Kidney epithelial cell (primary cell): ENCODE data around the gene BAD. TPM values are rescaled to one million over a fixed set of nuclear protein-coding genes. Genes with fewer than 3 reads are reported as not detected.
A peak's percentile ranks its signal among the peaks of the same experiment; 100 is the strongest.
"Not testable (repeated sequence)": the region's sequence is repeated elsewhere in the genome, so short reads cannot be mapped to it uniquely, and the experiment has no call there.

ENCODE experiments used
- DNase-seq: peaks from one replicate; pipeline ENCODE4 v3.0.0-alpha.2; 2010; ENCODE audit warnings: low read depth
- H3K27me3 ChIP-seq: 2 replicates; pipeline ENCODE4 v1.6.0; 2011; ENCODE audit warnings: low read length; ENCODE audit not compliant: control insufficient read depth, insufficient read depth
- H3K36me3 ChIP-seq: 2 replicates; pipeline ENCODE4 v1.5.1; 2011; ENCODE audit warnings: low read length; ENCODE audit not compliant: control insufficient read depth, insufficient read depth
- H3K4me3 ChIP-seq: 2 replicates; pipeline ENCODE4 v1.5.1; 2011; ENCODE audit warnings: low read depth, mild to moderate bottlenecking, control low read depth, low read length
- total RNA-seq: library from RNA; depleted of rRNA; stranded (reverse); fragments of >200 nt; gene quantifications from 2 replicates; pipeline ENCODE4 v1.2.3, GENCODE V29; 2015
- TF ChIP-seq, protein P1 (sequence below): IDR thresholded peaks from 2 replicates; pipeline ENCODE4 v1.5.1; 2011; ENCODE audit warnings: mild to moderate bottlenecking, moderate library complexity, low read length, control low read depth, inconsistent platforms; ENCODE audit not compliant: insufficient read depth, poor library complexity, severe bottlenecking

BAD gene
- total RNA-seq, 1 donor from 2014 or later, result 118 TPM

DNA sequence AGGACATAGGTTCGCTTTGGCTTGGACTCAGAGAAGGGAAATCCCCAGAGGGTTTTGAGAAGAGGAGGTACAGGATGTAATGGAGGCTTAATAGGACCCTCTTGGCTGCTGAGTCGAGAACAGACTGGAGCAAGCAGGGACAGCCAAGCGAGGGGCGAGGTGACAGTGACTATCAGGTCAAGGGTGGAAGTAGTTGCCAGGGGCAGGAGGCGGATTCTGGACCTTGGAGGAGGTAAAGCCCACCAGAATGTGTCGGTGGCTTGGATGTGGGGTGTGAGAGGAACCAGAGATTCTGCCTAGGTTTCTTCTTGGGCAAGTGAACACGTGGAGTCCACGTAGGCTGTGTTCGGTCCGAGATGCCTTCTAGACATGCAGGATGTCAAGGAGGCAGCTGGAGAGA is 28.5 kb upstream of the BAD start:
- TF ChIP-seq, protein P1, sequence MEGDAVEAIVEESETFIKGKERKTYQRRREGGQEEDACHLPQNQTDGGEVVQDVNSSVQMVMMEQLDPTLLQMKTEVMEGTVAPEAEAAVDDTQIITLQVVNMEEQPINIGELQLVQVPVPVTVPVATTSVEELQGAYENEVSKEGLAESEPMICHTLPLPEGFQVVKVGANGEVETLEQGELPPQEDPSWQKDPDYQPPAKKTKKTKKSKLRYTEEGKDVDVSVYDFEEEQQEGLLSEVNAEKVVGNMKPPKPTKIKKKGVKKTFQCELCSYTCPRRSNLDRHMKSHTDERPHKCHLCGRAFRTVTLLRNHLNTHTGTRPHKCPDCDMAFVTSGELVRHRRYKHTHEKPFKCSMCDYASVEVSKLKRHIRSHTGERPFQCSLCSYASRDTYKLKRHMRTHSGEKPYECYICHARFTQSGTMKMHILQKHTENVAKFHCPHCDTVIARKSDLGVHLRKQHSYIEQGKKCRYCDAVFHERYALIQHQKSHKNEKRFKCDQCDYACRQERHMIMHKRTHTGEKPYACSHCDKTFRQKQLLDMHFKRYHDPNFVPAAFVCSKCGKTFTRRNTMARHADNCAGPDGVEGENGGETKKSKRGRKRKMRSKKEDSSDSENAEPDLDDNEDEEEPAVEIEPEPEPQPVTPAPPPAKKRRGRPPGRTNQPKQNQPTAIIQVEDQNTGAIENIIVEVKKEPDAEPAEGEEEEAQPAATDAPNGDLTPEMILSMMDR, result no peak
- no peak overlapping the region for H3K4me3 ChIP-seq
- H3K36me3 ChIP-seq, result peaks cover 4% of the 10 kb centered on the region
- no peaks in the 10 kb centered on the region for H3K27me3 ChIP-seq
- DNase-seq, result no peak

- not testable (repeated sequence) for H3K27me3 ChIP-seq, DNase-seq, H3K36me3 ChIP-seq, H3K4me3 ChIP-seq
Observed at GRCh38 chr11:64307795-64308194, 23.3 kb upstream of the BAD start.

DNA sequence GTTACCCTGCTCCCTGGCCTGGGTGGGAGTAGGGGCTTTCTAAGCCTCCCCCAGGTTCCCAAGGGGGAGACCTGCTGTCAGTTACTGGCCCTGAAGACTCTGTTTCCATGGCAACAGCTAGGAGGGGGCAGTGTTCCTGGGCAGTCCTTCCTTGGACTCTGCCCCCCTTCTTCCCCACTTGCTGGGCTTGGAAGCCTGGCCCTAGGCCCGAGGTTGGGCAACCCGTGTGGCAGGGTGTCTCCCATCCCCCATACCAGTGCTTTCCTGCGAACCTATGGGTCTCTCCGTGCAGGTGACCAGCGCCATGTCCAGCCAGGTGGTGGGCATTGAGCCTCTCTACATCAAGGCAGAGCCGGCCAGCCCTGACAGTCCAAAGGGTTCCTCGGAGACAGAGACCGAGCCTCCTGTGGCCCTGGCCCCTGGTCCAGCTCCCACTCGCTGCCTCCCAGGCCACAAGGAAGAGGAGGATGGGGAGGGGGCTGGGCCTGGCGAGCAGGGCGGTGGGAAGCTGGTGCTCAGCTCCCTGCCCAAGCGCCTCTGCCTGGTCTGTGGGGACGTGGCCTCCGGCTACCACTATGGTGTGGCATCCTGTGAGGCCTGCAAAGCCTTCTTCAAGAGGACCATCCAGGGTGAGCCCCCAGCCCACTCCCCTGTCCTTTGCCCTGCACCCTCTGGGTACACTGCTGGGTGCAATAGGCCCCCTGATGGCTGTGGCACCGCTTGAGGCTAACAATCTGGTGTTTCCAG is 22.6 kb upstream of the BAD start:
- Histone ChIP-seq H3K27me3 (no peaks in the 10 kb centered on the region), H3K36me3 (peaks cover 1% of the 10 kb centered on the region), H3K4me3 (peak overlapping the region; percentile 51)
- no peak for DNase-seq
- TF ChIP-seq, protein P1, result no peak

- Histone ChIP-seq H3K36me3 (peaks cover 1% of the 10 kb centered on the region), H3K27me3 (no peaks in the 10 kb centered on the region), H3K4me3 (peak overlapping the region; percentile 51)
- DNase-seq, result no peak
- TF ChIP-seq, protein P1, result no peak
Observed at GRCh38 chr11:64306563-64306875, 22.1 kb upstream of the BAD start.

DNA sequence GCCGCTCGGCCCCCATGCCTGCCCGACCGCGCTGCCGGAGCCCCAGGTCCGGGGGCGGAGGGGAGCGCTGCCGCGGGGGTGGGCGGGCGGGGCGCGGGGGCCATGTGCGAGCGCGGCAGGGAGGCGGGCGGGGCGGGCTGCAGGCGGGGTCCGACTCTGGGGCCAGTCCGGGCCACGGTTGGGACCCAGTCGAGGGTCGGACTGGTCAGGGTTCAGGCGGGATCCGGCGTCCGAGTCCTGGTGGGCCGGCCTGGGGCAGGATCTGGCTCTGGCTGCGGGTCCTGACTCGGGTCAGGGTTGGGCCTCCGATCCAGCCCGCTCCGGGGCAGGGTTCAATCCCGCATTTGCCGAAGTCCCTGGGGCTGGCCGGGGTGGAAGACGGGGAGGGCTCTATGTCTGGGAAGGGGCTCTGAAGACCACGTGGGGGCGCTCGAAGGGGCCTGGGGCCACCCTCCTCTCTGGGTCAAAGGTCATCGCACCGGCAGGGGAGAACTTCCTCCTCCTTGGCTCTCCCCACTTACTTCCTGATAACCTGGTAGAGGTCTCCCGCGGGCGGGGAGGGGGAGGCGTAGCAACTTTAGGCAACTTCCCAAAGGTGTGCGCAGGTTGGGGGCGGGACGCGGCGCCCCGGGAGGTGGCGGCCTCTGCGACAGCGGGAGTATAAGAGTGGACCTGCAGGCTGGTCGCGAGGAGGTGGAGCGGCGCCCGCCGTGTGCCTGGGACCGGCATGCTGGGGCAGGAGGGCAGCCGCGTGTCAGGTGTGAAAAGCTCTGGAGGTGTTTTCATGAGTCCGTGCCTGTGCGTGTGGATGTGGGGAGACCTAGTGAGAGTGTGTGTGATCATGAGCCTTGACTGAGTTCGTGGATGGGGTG is 21.5 kb upstream of the BAD start:
- no peak for DNase-seq
- H3K36me3 ChIP-seq, result peaks cover 1% of the 10 kb centered on the region
- TF ChIP-seq, protein P1, result peak; percentile 45

GRCh38 chr11:64305075-64305690 is 20.7 kb upstream of the BAD start, which contains the start of gene ESRRA:
Gene ESRRA (plus strand): TSS chr11:64305524. CDS start chr11:64307180, 1,656 bp downstream.
- peak; percentile 89 for DNase-seq
- TF ChIP-seq, protein P1, result no peak
- Histone ChIP-seq H3K27me3 (peaks cover 8% of the 10 kb centered on the region), H3K36me3 (peaks cover 1% of the 10 kb centered on the region), H3K4me3 (peak within 1 kb of the TSS; percentile 56)

More for the DNA sequence above, 21.5 kb upstream of the BAD start:
- H3K4me3 ChIP-seq, result peak overlapping the region; percentile 51
- H3K27me3 ChIP-seq, result peaks cover under 1% of the 10 kb centered on the region
